AG09319 (cell line): ENCODE data around the gene ZC3H18.
"Not testable (repeated sequence)": the region's sequence is repeated elsewhere in the genome, so short reads cannot be mapped to it uniquely, and the experiment has no call there.

Source experiments
- DNase-seq: peaks from one replicate; pipeline ENCODE4 v3.0.0-alpha.2; 2010; ENCODE audit warnings: low read depth; ENCODE audit errors: extremely low read depth
- TF ChIP-seq, protein P1 (sequence below): IDR thresholded peaks from 2 replicates; pipeline ENCODE4 v1.5.1; 2011; ENCODE audit warnings: low read depth, mild to moderate bottlenecking, inconsistent platforms, low read length, moderate library complexity

The ZC3H18 gene

DNA sequence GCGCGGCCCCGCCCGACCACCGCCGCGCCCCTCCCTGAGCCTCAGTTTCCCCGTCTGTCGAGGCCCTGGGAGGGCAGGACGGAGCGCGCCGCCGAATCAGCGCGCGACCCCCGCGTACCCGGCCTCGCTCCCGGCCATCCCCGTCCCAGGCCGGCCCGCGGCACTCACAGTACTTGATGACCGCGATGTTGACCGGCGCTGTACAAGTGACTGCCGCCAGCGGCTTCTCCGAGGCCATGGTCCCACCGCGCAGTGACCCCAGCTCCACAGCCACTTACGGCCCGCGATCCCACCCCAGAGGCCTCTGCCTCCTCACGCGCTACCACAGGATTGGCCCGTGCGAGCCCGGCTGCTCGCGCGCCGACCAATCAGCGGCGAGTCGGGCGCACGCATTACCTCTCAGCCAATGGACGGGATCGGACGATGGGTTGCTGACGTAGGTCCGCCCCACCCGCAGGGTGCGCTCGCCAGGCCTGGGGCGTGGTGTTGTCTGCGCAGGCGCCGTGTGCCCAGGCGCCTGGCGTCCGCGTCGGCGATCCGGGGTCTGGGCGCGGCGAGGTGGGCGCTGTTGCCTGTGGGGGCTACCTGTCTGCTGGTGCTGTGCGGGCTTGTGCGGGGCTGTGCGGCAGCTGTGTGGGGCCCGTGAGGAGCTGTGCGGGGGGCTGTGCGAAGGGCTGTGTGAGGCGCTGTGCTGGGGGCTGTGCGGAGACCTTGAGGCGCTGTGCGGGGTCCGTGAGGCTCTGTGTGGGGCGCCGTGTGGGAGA, 92.8 kb downstream of the ZC3H18 start, which contains the start of gene MVD:
MVD (minus strand) TSS at position 249 of the 764 bp plus-strand sequence; CDS start at position 238, 11 bp downstream.
- DNase-seq = peak; percentile 94
- TF ChIP-seq, protein P1, sequence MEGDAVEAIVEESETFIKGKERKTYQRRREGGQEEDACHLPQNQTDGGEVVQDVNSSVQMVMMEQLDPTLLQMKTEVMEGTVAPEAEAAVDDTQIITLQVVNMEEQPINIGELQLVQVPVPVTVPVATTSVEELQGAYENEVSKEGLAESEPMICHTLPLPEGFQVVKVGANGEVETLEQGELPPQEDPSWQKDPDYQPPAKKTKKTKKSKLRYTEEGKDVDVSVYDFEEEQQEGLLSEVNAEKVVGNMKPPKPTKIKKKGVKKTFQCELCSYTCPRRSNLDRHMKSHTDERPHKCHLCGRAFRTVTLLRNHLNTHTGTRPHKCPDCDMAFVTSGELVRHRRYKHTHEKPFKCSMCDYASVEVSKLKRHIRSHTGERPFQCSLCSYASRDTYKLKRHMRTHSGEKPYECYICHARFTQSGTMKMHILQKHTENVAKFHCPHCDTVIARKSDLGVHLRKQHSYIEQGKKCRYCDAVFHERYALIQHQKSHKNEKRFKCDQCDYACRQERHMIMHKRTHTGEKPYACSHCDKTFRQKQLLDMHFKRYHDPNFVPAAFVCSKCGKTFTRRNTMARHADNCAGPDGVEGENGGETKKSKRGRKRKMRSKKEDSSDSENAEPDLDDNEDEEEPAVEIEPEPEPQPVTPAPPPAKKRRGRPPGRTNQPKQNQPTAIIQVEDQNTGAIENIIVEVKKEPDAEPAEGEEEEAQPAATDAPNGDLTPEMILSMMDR = no peak; the same call in 1 of the 2 replicates

DNA sequence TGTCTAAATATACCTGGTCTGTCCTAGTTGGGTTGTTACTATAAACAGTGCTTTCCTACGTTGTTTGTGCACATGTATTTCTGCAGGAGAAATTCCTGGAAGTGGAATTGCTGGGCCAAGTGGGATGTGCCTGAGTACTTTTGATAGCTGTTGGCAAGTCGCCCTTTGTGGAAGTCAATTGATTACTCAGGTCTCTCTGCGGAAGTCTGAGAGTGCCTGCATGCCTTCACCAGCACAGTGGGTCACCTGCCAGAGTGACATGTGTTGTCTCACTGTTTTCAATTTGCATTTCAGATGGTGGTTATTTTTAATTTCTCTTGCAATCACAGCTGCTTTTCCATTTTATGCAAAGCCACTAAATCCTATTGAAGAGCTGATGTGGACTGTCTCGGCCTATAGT, 94.9 kb downstream of the ZC3H18 start:
- TF ChIP-seq, protein P1 = no peak
- no peak for DNase-seq

DNA sequence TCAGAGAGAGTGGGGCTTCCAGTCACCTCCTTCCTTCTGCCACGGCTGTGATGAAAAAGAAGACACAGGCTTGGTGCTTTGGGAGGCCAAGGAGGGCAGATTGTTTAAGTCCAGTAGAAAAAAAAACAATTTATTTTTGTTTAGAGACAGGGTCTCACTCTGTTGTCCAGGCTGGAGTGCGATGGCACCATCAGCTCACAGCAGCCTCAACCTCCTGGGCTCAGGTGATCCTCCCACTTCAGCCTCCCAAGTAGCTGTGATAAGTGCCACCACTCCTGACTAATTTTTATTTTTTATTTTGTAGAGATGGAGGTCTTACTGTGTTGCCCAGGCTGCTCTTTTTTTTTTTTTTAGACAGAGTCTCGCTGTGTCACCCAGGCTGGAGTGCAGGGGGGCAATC, 95.4 kb downstream of the ZC3H18 start:
- TF ChIP-seq, protein P1 = no peak
- no peak for DNase-seq

DNA sequence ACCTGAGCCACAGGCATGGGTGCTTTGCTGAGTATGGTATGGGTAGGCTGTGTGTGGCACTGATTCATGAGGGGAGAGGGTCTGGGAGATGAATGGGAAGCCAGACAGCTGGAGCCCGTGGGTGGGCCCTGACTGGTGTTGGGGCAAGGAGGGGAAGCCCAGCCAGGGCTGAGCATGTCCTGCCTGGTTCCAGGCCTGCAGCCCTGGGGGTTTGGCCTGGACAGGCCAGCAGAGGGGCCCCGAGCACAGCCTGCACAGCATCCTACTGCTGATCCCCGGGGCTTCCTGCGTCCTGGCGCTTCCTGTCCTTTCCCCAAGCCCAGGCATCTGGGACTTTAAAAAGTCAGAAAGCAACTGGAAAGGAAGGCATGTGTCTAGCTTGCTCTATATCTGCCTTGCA, 97.3 kb downstream of the ZC3H18 start:
- TF ChIP-seq, protein P1 = no peak
- no peak for DNase-seq

DNA sequence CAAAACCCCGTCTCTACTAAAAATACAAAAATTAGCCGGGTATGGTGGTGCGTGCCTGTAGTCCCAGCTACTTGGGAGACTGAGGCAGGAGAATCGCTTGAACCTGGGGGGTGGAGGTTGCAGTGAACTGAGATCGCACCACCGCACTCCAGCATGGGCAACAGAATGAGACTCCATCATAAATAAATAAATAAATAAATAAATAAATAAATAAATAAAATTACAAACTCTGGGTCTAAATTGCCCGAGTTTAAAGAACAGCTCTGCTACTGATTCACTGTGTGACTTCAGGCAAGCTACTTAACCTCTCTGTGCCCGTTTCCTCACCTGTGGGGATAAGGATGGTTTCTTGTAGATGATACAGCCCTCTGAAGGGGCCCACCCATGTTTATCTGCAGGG, 99.3 kb downstream of the ZC3H18 start:
- not testable (repeated sequence) for DNase-seq

DNA sequence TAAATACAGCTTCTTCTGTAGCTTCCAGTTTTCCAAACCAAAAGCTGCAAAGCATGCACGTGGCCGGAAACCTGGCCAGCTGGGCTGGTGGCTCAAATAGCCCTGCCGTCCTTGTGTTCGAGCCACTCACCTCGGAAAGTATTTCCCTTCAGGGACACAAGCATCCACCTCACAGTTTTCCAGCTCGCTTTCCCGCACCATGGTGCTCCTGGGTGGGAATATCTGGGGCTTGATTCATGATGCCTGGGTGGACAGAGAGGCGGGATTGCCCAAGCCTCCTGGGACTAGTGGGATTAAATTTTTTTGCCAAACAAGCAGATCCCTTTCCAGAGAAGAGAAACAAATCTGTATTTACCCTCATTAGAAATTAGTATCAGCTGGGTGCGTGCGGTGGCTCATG, 99.8 kb downstream of the ZC3H18 start:
- TF ChIP-seq, protein P1 = no peak

DNA sequence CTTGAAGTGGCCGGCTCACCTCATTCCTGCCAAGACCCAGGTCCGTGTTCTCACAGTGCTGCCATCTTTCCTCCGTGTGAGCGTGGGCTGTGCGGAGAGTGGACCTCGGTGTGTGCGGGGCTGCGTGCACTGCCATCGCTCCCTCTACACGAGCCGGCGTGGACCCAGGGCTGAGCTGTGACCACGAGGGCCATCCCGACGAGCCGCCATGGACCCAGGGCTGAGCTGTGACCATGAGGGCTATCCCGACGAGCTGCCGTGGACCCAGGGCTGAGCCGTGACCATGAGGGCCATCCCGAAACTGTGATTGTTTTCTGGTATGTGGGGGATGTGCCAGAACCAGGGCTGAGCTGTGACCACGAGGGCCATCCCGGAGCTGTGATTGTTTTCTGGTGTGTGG, 101.6 kb downstream of the ZC3H18 start:
- TF ChIP-seq, protein P1 = no peak
- DNase-seq = no peak

More for the DNA sequence above, 99.8 kb downstream of the ZC3H18 start:
- DNase-seq = peak; percentile 44

DNA sequence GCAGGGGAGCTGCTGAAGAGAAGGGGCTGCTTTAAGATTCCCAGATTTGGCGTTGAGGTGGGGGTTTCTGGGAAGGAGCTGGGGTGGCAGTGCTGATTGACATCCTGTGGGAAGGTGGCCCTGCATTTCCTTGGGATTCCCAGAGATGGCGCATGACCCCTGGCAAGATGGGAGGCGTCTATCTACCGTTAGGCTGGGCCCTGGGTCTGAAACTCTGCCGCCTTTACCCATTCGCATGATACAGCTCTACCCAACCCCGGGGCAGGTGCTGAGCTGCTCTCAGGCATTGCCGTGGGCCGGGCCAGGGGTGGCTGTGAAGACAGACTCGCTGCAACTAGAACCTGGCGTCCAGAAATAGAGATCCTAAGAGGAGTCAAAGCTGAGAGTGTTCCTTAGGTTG, 102.6 kb downstream of the ZC3H18 start:
- TF ChIP-seq, protein P1 = peak; percentile 4
- DNase-seq = no peak
